ENCODE measurements around the gene BICRA. TPM values are rescaled to one million over a fixed set of nuclear protein-coding genes. Genes with fewer than 3 reads are reported as not detected.

The BICRA gene
- polyA plus RNA-seq, 6 donors from 2014 or later: 0.37 to 1.5 (median 0.83) TPM; not detected in 1

DNA sequence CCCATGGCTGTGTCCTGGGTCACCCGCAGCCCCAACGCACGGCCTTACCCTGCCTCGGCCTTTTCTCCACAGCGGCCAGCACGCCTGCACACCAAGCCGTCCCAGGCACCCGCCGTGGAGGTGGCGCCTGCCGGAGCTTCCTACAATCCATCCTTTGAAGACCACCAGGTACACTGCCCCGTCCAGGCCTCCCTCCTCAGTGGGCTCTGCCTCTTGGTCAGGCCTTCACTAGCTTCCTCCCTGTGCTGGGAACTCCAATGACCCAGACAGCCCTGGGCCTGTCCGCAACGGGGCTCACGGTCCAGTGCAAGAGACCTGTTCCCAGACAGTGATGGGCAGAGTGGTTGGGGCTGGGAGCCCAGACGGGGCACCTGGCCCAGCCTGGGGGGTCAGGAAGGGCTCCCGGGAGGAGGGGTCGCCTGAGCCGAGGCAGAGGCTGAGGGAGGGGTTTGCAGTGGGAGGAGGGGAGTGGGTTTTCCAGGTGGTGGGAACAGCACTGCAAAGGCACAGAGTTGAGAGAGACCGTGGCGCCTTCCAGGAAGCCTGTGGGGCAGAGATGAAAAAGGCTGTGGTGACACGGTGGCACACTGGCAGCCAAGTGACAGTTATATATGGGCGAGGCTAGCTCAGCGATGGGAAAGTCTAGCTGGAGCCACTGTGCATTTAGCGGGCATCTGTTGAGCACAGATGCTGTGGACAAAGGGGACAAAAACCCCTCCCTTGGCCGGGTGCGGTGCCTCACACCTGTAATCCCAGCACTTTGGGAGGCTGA lies 143.7 kb downstream of the BICRA start:
- Mint-ChIP-seq H3K36me3 (peaks cover 13 to 27% of the 10 kb centered on the region in 2 donors), H3K4me1 (peaks cover 15 to 17% (median 17%) of the 10 kb centered on the region in 3 donors), H3K9me3 (peaks cover 0 to 2% (median 0%) of the 10 kb centered on the region in 7 donors), H3K27me3 (no peaks in the 10 kb centered on the region), H3K27ac (peak overlapping the region in 1 of 6 donors; percentile 71), H3K4me3 (no peak overlapping the region)
- no peak for DNase-seq
- ATAC-seq (ENCODE audit: low read depth in 2 of 2): no peak

Other genes with a start within 250 kb of the BICRA start
- gene MEIS3, start 189.6 kb upstream of the BICRA start, polyA plus RNA-seq (ENCODE audit: low read depth in 6 of 6): not detected
- gene SLC8A2, start 137.2 kb upstream of the BICRA start, polyA plus RNA-seq (ENCODE audit: low read depth in 6 of 6): not detected
- 10 to 100 TPM in 2 of 6 donors, 1 to 10 TPM in 4; 6.1 to 25.8 (median 9.3) TPM for gene KPTN, start 124.9 kb upstream of the BICRA start, polyA plus RNA-seq (ENCODE audit: low read depth in 6 of 6)
- gene NAPA, start 94.1 kb upstream of the BICRA start, polyA plus RNA-seq (ENCODE audit: low read depth in 6 of 6): 100 to 1,000 TPM in 1 of 6 donors, 10 to 100 TPM in 5; 68.5 to 111 (median 78.4) TPM
- gene ZNF541, start 36.0 kb upstream of the BICRA start, polyA plus RNA-seq (ENCODE audit: low read depth in 6 of 6): not detected
- gene EHD2, start 104.3 kb downstream of the BICRA start, polyA plus RNA-seq (ENCODE audit: low read depth in 6 of 6): not detected
- 100 to 1,000 TPM; 128 to 360 (median 285) TPM for gene NOP53, start 136.4 kb downstream of the BICRA start, polyA plus RNA-seq (ENCODE audit: low read depth in 6 of 6)
- 100 to 1,000 TPM in 3 of 6 donors, 10 to 100 TPM in 3; 68.2 to 131 (median 102) TPM for gene SELENOW, start 169.6 kb downstream of the BICRA start, polyA plus RNA-seq (ENCODE audit: low read depth in 6 of 6)
- gene TPRX1, start 195.4 kb downstream of the BICRA start, polyA plus RNA-seq (ENCODE audit: low read depth in 6 of 6): not detected
- not detected for gene CRX, start 212.8 kb downstream of the BICRA start, polyA plus RNA-seq (ENCODE audit: low read depth in 6 of 6)

Measured in naive B cell (primary cell).